Astrocyte (in vitro differentiated cells and primary cell): ENCODE results near the gene RHO. TPM values are rescaled to one million over a fixed set of nuclear protein-coding genes. Genes with fewer than 3 reads are reported as not detected.

ENCODE experiments used
- DNase-seq: peaks from one replicate; pipeline ENCODE4 v3.0.0-alpha.2; 2010; ENCODE audit warnings: low read depth
- FAIRE-seq: peaks from 2 replicates; lab custom pipeline; 2011; peaks lifted over from hg19 to GRCh38; lab: Jason Lieb, UNC
- H2AFZ ChIP-seq: 2 replicates; pipeline ENCODE4 v1.6.0; 2012; ENCODE audit warnings: low read depth, low read length, inconsistent platforms
- H3K27ac ChIP-seq: 2 replicates; pipeline ENCODE4 v1.5.1; 2011; ENCODE audit warnings: low read depth, low read length, inconsistent platforms
- H3K27me3 ChIP-seq: 2 replicates; pipeline ENCODE4 v1.6.0; 2011; ENCODE audit warnings: low read length, inconsistent platforms; ENCODE audit not compliant: insufficient read depth
- H3K36me3 ChIP-seq: 2 replicates; pipeline ENCODE4 v1.5.1; 2011; ENCODE audit warnings: low read length, inconsistent platforms; ENCODE audit not compliant: insufficient read depth
- H3K4me1 ChIP-seq: 2 replicates; pipeline ENCODE4 v1.5.1; 2011; ENCODE audit warnings: low read length, inconsistent platforms; ENCODE audit not compliant: insufficient read depth
- H3K4me2 ChIP-seq: 2 replicates; pipeline ENCODE4 v1.6.0; 2012; ENCODE audit warnings: low read length, inconsistent platforms
- H3K4me3 ChIP-seq: 2 replicates; pipeline ENCODE4 v1.5.1; 2011; ENCODE audit warnings: low read depth, mild to moderate bottlenecking, low read length, inconsistent platforms; ENCODE audit not compliant: insufficient read depth
- H3K79me2 ChIP-seq: 2 replicates; pipeline ENCODE4 v1.6.0; 2012; ENCODE audit warnings: mild to moderate bottlenecking, low read length, inconsistent platforms; ENCODE audit not compliant: insufficient read depth
- H3K9ac ChIP-seq: 2 replicates; pipeline ENCODE4 v1.6.0; 2012; ENCODE audit warnings: mild to moderate bottlenecking, low read length, inconsistent platforms
- H3K9me3 ChIP-seq: 2 replicates; pipeline ENCODE4 v1.5.1; 2012; ENCODE audit warnings: low read depth, mild to moderate bottlenecking, low read length, inconsistent platforms; ENCODE audit not compliant: insufficient read depth
- H4K20me1 ChIP-seq: 2 replicates; pipeline ENCODE4 v1.6.0; 2012; ENCODE audit warnings: low read length, inconsistent platforms; ENCODE audit not compliant: insufficient read depth
- H3K27ac Mint-ChIP-seq: one replicate; pipeline ENCODE4 v1.8.0; 2021; ENCODE audit warnings: mild to moderate bottlenecking, mixed read lengths; ENCODE audit not compliant: unreplicated experiment
- H3K27me3 Mint-ChIP-seq: one replicate; pipeline ENCODE4 v1.8.0; 2021; ENCODE audit warnings: low read depth, mixed read lengths; ENCODE audit not compliant: unreplicated experiment
- H3K36me3 Mint-ChIP-seq: one replicate; pipeline ENCODE4 v1.8.0; 2021; ENCODE audit warnings: low read depth, mixed read lengths; ENCODE audit not compliant: unreplicated experiment
- H3K4me1 Mint-ChIP-seq: one replicate; pipeline ENCODE4 v1.8.0; 2021; ENCODE audit warnings: low read depth, mixed read lengths; ENCODE audit not compliant: unreplicated experiment
- H3K4me3 Mint-ChIP-seq: one replicate; pipeline ENCODE4 v1.8.0; 2021; ENCODE audit warnings: mild to moderate bottlenecking, moderate library complexity, mixed read lengths; ENCODE audit not compliant: unreplicated experiment
- H3K9me3 Mint-ChIP-seq: one replicate; pipeline ENCODE4 v1.8.0; 2021; ENCODE audit warnings: mild to moderate bottlenecking, mixed read lengths; ENCODE audit not compliant: unreplicated experiment
- EZH2 ChIP-seq: IDR thresholded peaks from 2 replicates; pipeline ENCODE4 v1.6.1; 2012; ENCODE audit warnings: mild to moderate bottlenecking, low read length, inconsistent platforms; ENCODE audit not compliant: insufficient read depth
- total RNA-seq: library from RNA; stranded (reverse); gene quantifications from 2 replicates; pipeline ENCODE4 v1.2.1, GENCODE V29; 2021
- TF ChIP-seq, protein P1 (sequence below): IDR thresholded peaks from 2 replicates; pipeline ENCODE4 v1.5.1; 2011; ENCODE audit warnings: low read depth, mild to moderate bottlenecking, inconsistent platforms, low read length, moderate library complexity; ENCODE audit not compliant: insufficient read depth

Gene RHO
- total RNA-seq, 1 donor from 2014 or later: not detected

DNA sequence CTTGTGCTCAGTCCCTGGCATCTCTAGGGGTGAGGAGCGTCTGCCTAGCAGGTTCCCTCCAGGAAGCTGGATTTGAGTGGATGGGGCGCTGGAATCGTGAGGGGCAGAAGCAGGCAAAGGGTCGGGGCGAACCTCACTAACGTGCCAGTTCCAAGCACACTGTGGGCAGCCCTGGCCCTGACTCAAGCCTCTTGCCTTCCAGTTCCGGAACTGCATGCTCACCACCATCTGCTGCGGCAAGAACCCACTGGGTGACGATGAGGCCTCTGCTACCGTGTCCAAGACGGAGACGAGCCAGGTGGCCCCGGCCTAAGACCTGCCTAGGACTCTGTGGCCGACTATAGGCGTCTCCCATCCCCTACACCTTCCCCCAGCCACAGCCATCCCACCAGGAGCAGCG lies 5.0 kb downstream of the RHO start:
- FAIRE-seq: no peak
- Histone ChIP-seq H3K4me2 (no peak overlapping the region), H2AFZ (no peak overlapping the region), H3K9me3 (no peaks in the 10 kb centered on the region), H3K27ac (no peak overlapping the region), H3K4me3 (no peak overlapping the region), H3K36me3 (no peaks in the 10 kb centered on the region), H3K27me3 (no peaks in the 10 kb centered on the region), H4K20me1 (no peaks in the 10 kb centered on the region), H3K79me2 (no peaks in the 10 kb centered on the region), H3K4me1 (peaks cover 7% of the 10 kb centered on the region), H3K9ac (no peak overlapping the region)
- Mint-ChIP-seq H3K9me3 (no peaks in the 10 kb centered on the region), H3K4me3 (no peak overlapping the region), H3K4me1 (peaks cover 23% of the 10 kb centered on the region), H3K27me3 (peaks cover 3% of the 10 kb centered on the region), H3K36me3 (no peaks in the 10 kb centered on the region), H3K27ac (no peak overlapping the region)
- TF ChIP-seq, protein P1, sequence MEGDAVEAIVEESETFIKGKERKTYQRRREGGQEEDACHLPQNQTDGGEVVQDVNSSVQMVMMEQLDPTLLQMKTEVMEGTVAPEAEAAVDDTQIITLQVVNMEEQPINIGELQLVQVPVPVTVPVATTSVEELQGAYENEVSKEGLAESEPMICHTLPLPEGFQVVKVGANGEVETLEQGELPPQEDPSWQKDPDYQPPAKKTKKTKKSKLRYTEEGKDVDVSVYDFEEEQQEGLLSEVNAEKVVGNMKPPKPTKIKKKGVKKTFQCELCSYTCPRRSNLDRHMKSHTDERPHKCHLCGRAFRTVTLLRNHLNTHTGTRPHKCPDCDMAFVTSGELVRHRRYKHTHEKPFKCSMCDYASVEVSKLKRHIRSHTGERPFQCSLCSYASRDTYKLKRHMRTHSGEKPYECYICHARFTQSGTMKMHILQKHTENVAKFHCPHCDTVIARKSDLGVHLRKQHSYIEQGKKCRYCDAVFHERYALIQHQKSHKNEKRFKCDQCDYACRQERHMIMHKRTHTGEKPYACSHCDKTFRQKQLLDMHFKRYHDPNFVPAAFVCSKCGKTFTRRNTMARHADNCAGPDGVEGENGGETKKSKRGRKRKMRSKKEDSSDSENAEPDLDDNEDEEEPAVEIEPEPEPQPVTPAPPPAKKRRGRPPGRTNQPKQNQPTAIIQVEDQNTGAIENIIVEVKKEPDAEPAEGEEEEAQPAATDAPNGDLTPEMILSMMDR: no peak
- TF ChIP-seq EZH2: no peak
- DNase-seq: no peak

DNA sequence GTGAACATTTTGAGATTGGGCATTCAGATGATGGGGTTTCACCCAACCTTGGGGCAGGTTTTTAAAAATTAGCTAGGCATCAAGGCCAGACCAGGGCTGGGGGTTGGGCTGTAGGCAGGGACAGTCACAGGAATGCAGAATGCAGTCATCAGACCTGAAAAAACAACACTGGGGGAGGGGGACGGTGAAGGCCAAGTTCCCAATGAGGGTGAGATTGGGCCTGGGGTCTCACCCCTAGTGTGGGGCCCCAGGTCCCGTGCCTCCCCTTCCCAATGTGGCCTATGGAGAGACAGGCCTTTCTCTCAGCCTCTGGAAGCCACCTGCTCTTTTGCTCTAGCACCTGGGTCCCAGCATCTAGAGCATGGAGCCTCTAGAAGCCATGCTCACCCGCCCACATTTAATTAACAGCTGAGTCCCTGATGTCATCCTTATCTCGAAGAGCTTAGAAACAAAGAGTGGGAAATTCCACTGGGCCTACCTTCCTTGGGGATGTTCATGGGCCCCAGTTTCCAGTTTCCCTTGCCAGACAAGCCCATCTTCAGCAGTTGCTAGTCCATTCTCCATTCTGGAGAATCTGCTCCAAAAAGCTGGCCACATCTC lies 6.1 kb downstream of the RHO start:
- H3K4me1 ChIP-seq: peaks cover 7% of the 10 kb centered on the region
- Mint-ChIP-seq H3K4me3 (no peak overlapping the region), H3K27ac (peak overlapping the region; percentile 62), H3K36me3 (no peaks in the 10 kb centered on the region), H3K9me3 (no peaks in the 10 kb centered on the region), H3K27me3 (peaks cover 3% of the 10 kb centered on the region), H3K4me1 (peaks cover 23% of the 10 kb centered on the region)
- TF ChIP-seq, protein P1: no peak
- no peak for TF ChIP-seq EZH2
- no peak overlapping the region for H3K4me3 ChIP-seq
- no peak overlapping the region for H3K27ac ChIP-seq
- no peak overlapping the region for H2AFZ ChIP-seq
- H3K9me3 ChIP-seq: no peaks in the 10 kb centered on the region
- no peak overlapping the region for H3K9ac ChIP-seq
- no peak overlapping the region for H3K4me2 ChIP-seq
- DNase-seq (no peak), FAIRE-seq (no peak)
- H3K27me3 ChIP-seq: no peaks in the 10 kb centered on the region
- no peaks in the 10 kb centered on the region for H4K20me1 ChIP-seq
- H3K79me2 ChIP-seq: no peaks in the 10 kb centered on the region
- H3K36me3 ChIP-seq: no peaks in the 10 kb centered on the region

DNA sequence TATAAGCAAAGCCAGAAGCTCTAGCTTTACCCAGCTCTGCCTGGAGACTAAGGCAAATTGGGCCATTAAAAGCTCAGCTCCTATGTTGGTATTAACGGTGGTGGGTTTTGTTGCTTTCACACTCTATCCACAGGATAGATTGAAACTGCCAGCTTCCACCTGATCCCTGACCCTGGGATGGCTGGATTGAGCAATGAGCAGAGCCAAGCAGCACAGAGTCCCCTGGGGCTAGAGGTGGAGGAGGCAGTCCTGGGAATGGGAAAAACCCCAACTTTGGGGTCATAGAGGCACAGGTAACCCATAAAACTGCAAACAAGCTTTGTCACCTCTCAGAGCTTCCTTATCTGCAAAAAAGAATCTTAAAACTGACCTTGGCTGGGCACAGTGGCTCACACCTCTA lies 6.6 kb downstream of the RHO start:
- Mint-ChIP-seq H3K27ac (no peak overlapping the region), H3K27me3 (peaks cover 3% of the 10 kb centered on the region), H3K36me3 (no peaks in the 10 kb centered on the region), H3K9me3 (no peaks in the 10 kb centered on the region), H3K4me1 (peaks cover 17% of the 10 kb centered on the region), H3K4me3 (no peak overlapping the region)
- Histone ChIP-seq H3K36me3 (no peaks in the 10 kb centered on the region), H4K20me1 (no peaks in the 10 kb centered on the region), H3K4me3 (no peak overlapping the region), H3K4me2 (no peak overlapping the region), H2AFZ (no peak overlapping the region), H3K79me2 (no peaks in the 10 kb centered on the region), H3K9ac (no peak overlapping the region), H3K4me1 (peaks cover 4% of the 10 kb centered on the region), H3K27me3 (no peaks in the 10 kb centered on the region), H3K9me3 (no peaks in the 10 kb centered on the region), H3K27ac (no peak overlapping the region)
- DNase-seq: no peak
- no peak for TF ChIP-seq EZH2
- TF ChIP-seq, protein P1: no peak
- FAIRE-seq: no peak
